Neuronal stem cell (in vitro differentiated cells): ENCODE results near the gene PRPS1.

ENCODE experiments used
- DNase-seq: peaks from one replicate; pipeline ENCODE4 v3.0.0-alpha.2; 2013; ENCODE audit warnings: low spot score
- H2AFZ ChIP-seq: one replicate; pipeline ENCODE4 v1.6.1; 2013; ENCODE audit warnings: mild to moderate bottlenecking, low read length, inconsistent platforms
- H2AK5ac ChIP-seq: 2 replicates; pipeline ENCODE4 v1.6.1; 2013; ENCODE audit warnings: low read depth, mild to moderate bottlenecking, inconsistent platforms, low read length, moderate library complexity, mixed read lengths
- H2BK120ac ChIP-seq: 2 replicates; pipeline ENCODE4 v1.6.1; 2013; ENCODE audit warnings: low read depth, mild to moderate bottlenecking, inconsistent platforms, low read length, moderate library complexity, mixed read lengths
- H2BK12ac ChIP-seq: one replicate; pipeline ENCODE4 v1.6.1; 2013; ENCODE audit warnings: low read length, inconsistent platforms
- H2BK15ac ChIP-seq: 2 replicates; pipeline ENCODE4 v1.6.1; 2013; ENCODE audit warnings: mild to moderate bottlenecking, low read length, inconsistent platforms, mixed read lengths
- H2BK5ac ChIP-seq: one replicate; pipeline ENCODE4 v1.6.1; 2013; ENCODE audit warnings: inconsistent platforms, mild to moderate bottlenecking, low read length, moderate library complexity
- H3K14ac ChIP-seq: one replicate; pipeline ENCODE4 v1.6.1; 2013; ENCODE audit warnings: low read length, inconsistent platforms
- H3K18ac ChIP-seq: 2 replicates; pipeline ENCODE4 v1.6.1; 2013; ENCODE audit warnings: low read length, inconsistent platforms
- H3K23ac ChIP-seq: 2 replicates; pipeline ENCODE4 v1.6.1; 2013; ENCODE audit warnings: low read depth, mild to moderate bottlenecking, mixed read lengths, low read length, inconsistent platforms; ENCODE audit not compliant: poor library complexity
- H3K27ac ChIP-seq: replicated peaks from 3 replicates; pipeline ENCODE4 v1.5.1; 2013; ENCODE audit warnings: low read length, inconsistent platforms
- H3K27me3 ChIP-seq, 3 experiments: 2 replicates each; pipeline ENCODE4 v1.6.1; 2013; ENCODE audit warnings: low read length in 3 of 3, mild to moderate bottlenecking in 2 of 3, inconsistent platforms in 1 of 3, low read depth in 1 of 3, mixed read lengths in 1 of 3, moderate library complexity in 1 of 3; ENCODE audit not compliant: control insufficient read depth in 3 of 3, insufficient read depth in 3 of 3
- H3K36me3 ChIP-seq, 2 donors: replicated peaks in 1 of 2; 2 replicates each; pipeline ENCODE4 v1.6.1; 2013; ENCODE audit warnings: low read length in 2 of 2; ENCODE audit not compliant: control insufficient read depth in 2 of 2, insufficient read depth in 2 of 2
- H3K4ac ChIP-seq: 2 replicates; pipeline ENCODE4 v1.6.1; 2013; ENCODE audit warnings: inconsistent platforms, mild to moderate bottlenecking, low read length, moderate library complexity
- H3K4me1 ChIP-seq, 2 donors: 1 replicate in 1 of 2; 2 replicates in 1 of 2; pipeline ENCODE4 v1.6.1; 2013; ENCODE audit warnings: low read length in 2 of 2, low read depth in 1 of 2; ENCODE audit not compliant: control insufficient read depth in 2 of 2, insufficient read depth in 1 of 2
- H3K4me2 ChIP-seq: one replicate; pipeline ENCODE4 v1.6.1; 2013; ENCODE audit warnings: mild to moderate bottlenecking, low read length, inconsistent platforms; ENCODE audit not compliant: insufficient read depth, poor library complexity, severe bottlenecking
- H3K4me3 ChIP-seq, 2 donors: 2 replicates each; pipeline ENCODE4 v1.5.1; 2013; ENCODE audit warnings: low read length in 2 of 2, mild to moderate bottlenecking in 2 of 2, inconsistent platforms in 1 of 2, moderate library complexity in 1 of 2
- H3K79me1 ChIP-seq: one replicate; pipeline ENCODE4 v1.6.1; 2013; ENCODE audit warnings: low read depth, mild to moderate bottlenecking, inconsistent platforms, low read length, moderate library complexity
- H3K9ac ChIP-seq: one replicate; pipeline ENCODE4 v1.6.1; 2013; ENCODE audit warnings: mild to moderate bottlenecking, low read depth, low read length, inconsistent platforms; ENCODE audit not compliant: poor library complexity
- H3K9me3 ChIP-seq, 2 donors: replicated peaks in 1 of 2; 2 replicates each; pipeline versions ENCODE3 to v1.6.1; 2013; ENCODE audit warnings: low read length in 2 of 2, mild to moderate bottlenecking in 2 of 2, inconsistent platforms in 1 of 2, low read depth in 1 of 2, mixed read lengths in 1 of 2, moderate library complexity in 1 of 2; ENCODE audit not compliant: control insufficient read depth in 2 of 2, insufficient read depth in 1 of 2
- H4K8ac ChIP-seq: one replicate; pipeline ENCODE4 v1.6.1; 2013; ENCODE audit warnings: low read depth, mild to moderate bottlenecking, inconsistent platforms, low read length, moderate library complexity
- H4K91ac ChIP-seq: one replicate; pipeline ENCODE4 v1.6.1; 2013; ENCODE audit warnings: low read length, low read depth, mild to moderate bottlenecking, inconsistent platforms; ENCODE audit not compliant: poor library complexity
- WGBS, 2 donors: extraction: QIAGEN DNeasy Blood & Tissue Kit; methylation state at CpG; one replicate each; pipeline ENCODE4 v1.1.7; 2013; ENCODE audit warnings: missing lambda C conversion rate in 2 of 2, mixed read lengths in 1 of 2; ENCODE audit not compliant: insufficient read length in 2 of 2, insufficient replicate concordance in 1 of 2; ENCODE audit errors: extremely low coverage in 2 of 2; 5-methylcytosine and 5-hydroxymethylcytosine counted together

PRPS1 gene

GRCh38 chrX:107656978-107657377, 28.7 kb downstream of the PRPS1 start:
- H3K18ac ChIP-seq, result no peak overlapping the region

GRCh38 chrX:107658660-107659059, 30.4 kb downstream of the PRPS1 start:
- Histone ChIP-seq H2BK15ac (no peak overlapping the region), H2BK12ac (no peak overlapping the region), H2AK5ac (no peak overlapping the region), H2AFZ (no peak overlapping the region), H2BK5ac (no peak overlapping the region), H4K8ac (no peak overlapping the region), H3K4me1 (peaks cover 0 to 5% of the 10 kb centered on the region in 2 donors), H3K18ac (no peak overlapping the region), H3K79me1 (no peaks in the 10 kb centered on the region), H3K23ac (no peak overlapping the region), H3K4me2 (no peak overlapping the region), H3K9ac (no peak overlapping the region), H3K36me3 (no peaks in the 10 kb centered on the region), H3K14ac (no peak overlapping the region), H3K9me3 (no peaks in the 10 kb centered on the region), H4K91ac (no peak overlapping the region), H3K4ac (no peak overlapping the region), H3K27me3 (peaks cover 0 to 14% (median 0%) of the 10 kb centered on the region in 3 experiments), H2BK120ac (no peak overlapping the region), H3K27ac (no peak overlapping the region), H3K4me3 (no peak overlapping the region)
- DNase-seq, result no peak
- WGBS, 2 donors, result no CpG with 5 or more reads among the region's 5 CpGs

More at GRCh38 chrX:107656978-107657377, 28.7 kb downstream of the PRPS1 start:
- H3K27me3 ChIP-seq, result peaks cover 0 to 7% (median 0%) of the 10 kb centered on the region in 3 experiments
- H2BK12ac ChIP-seq, result no peak overlapping the region
- H3K4me2 ChIP-seq, result no peak overlapping the region
- no peak overlapping the region for H4K8ac ChIP-seq
- no peaks in the 10 kb centered on the region for H3K36me3 ChIP-seq
- H4K91ac ChIP-seq, result no peak overlapping the region
- no CpG with 5 or more reads among the region's 5 CpGs for WGBS, 2 donors
- no peak overlapping the region for H2BK15ac ChIP-seq
- no peaks in the 10 kb centered on the region for H3K9me3 ChIP-seq
- no peak overlapping the region for H2AK5ac ChIP-seq
- peaks cover 0 to 5% of the 10 kb centered on the region in 2 donors for H3K4me1 ChIP-seq
- no peaks in the 10 kb centered on the region for H3K79me1 ChIP-seq
- no peak overlapping the region for H3K4ac ChIP-seq
- no peak for DNase-seq
- no peak overlapping the region for H2AFZ ChIP-seq
- no peak overlapping the region for H3K9ac ChIP-seq
- H3K27ac ChIP-seq, result no peak overlapping the region
- H3K14ac ChIP-seq, result no peak overlapping the region
- no peak overlapping the region for H2BK120ac ChIP-seq
- H3K23ac ChIP-seq, result no peak overlapping the region
- no peak overlapping the region for H2BK5ac ChIP-seq
- H3K4me3 ChIP-seq, result no peak overlapping the region

- Histone ChIP-seq H3K4me2 (no peak overlapping the region), H2BK12ac (no peak overlapping the region), H3K27me3 (peaks cover 0 to 17% (median 0%) of the 10 kb centered on the region in 3 experiments), H4K8ac (no peak overlapping the region), H2BK120ac (no peak overlapping the region), H3K79me1 (no peaks in the 10 kb centered on the region), H3K14ac (no peak overlapping the region), H3K9me3 (no peaks in the 10 kb centered on the region), H2BK5ac (no peak overlapping the region), H3K18ac (no peak overlapping the region), H2BK15ac (no peak overlapping the region), H3K36me3 (no peaks in the 10 kb centered on the region), H2AFZ (no peak overlapping the region), H3K4ac (no peak overlapping the region), H3K23ac (no peak overlapping the region), H2AK5ac (no peak overlapping the region), H3K4me3 (no peak overlapping the region), H3K4me1 (peaks cover 0 to 5% of the 10 kb centered on the region in 2 donors), H3K27ac (no peak overlapping the region), H4K91ac (no peak overlapping the region), H3K9ac (no peak overlapping the region)
- WGBS, 2 donors, result no CpG with 5 or more reads among the region's 4 CpGs
- no peak for DNase-seq
Observed at GRCh38 chrX:107659286-107659685, 31.0 kb downstream of the PRPS1 start.

- no peak overlapping the region for H3K9ac ChIP-seq
- no peak overlapping the region for H3K18ac ChIP-seq
- H2BK120ac ChIP-seq, result no peak overlapping the region
- DNase-seq, result no peak
- H2BK5ac ChIP-seq, result no peak overlapping the region
- H3K9me3 ChIP-seq, result no peaks in the 10 kb centered on the region
- H2AK5ac ChIP-seq, result no peak overlapping the region
- H3K36me3 ChIP-seq, result no peaks in the 10 kb centered on the region
- no peak overlapping the region for H3K27ac ChIP-seq
- H3K4me2 ChIP-seq, result no peak overlapping the region
- no peak overlapping the region for H4K91ac ChIP-seq
- H3K27me3 ChIP-seq, result peaks cover 0 to 18% (median 0%) of the 10 kb centered on the region in 3 experiments
- no peak overlapping the region for H3K23ac ChIP-seq
- peaks cover 0 to 4% of the 10 kb centered on the region in 2 donors for H3K4me1 ChIP-seq
- no peak overlapping the region for H2BK15ac ChIP-seq
- no peak overlapping the region for H3K4ac ChIP-seq
- H2BK12ac ChIP-seq, result no peak overlapping the region
- no peak overlapping the region for H2AFZ ChIP-seq
- H3K79me1 ChIP-seq, result no peaks in the 10 kb centered on the region
- no peak overlapping the region for H4K8ac ChIP-seq
- no peak overlapping the region for H3K14ac ChIP-seq
- no peak overlapping the region for H3K4me3 ChIP-seq
- WGBS, 2 donors, result no CpG with 5 or more reads among the region's 1 CpG
Observed at GRCh38 chrX:107659768-107660167, 31.5 kb downstream of the PRPS1 start.
